ENCODE results near the gene SCN9A.

- TF ChIP-seq, protein P1, sequence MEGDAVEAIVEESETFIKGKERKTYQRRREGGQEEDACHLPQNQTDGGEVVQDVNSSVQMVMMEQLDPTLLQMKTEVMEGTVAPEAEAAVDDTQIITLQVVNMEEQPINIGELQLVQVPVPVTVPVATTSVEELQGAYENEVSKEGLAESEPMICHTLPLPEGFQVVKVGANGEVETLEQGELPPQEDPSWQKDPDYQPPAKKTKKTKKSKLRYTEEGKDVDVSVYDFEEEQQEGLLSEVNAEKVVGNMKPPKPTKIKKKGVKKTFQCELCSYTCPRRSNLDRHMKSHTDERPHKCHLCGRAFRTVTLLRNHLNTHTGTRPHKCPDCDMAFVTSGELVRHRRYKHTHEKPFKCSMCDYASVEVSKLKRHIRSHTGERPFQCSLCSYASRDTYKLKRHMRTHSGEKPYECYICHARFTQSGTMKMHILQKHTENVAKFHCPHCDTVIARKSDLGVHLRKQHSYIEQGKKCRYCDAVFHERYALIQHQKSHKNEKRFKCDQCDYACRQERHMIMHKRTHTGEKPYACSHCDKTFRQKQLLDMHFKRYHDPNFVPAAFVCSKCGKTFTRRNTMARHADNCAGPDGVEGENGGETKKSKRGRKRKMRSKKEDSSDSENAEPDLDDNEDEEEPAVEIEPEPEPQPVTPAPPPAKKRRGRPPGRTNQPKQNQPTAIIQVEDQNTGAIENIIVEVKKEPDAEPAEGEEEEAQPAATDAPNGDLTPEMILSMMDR (IDR thresholded peaks at IDR 0.05), result no peak
- TF ChIP-seq POLR2AphosphoS5 (IDR thresholded peaks at IDR 0.05), result no peak
Measured at GRCh38 chr2:166405569-166405926, 29.8 kb upstream of the SCN9A start.
